Calu3 (cell line): ENCODE measurements around the gene TBXA2R. TPM values are rescaled to one million over a fixed set of nuclear protein-coding genes. Genes with fewer than 3 reads are reported as not detected.

Experiments used
- BruUV-seq: library from RNA; stranded (reverse); fragments of 400-500 nt; replicated peaks from 2 replicates; lab custom pipeline; 2021; lab: Mats Ljungman, UMichigan
- CTCF ChIA-PET: fragments of 300-600 bp; sonication (Branson Sonifier 250); formaldehyde crosslinking; loops from one replicate; lab custom pipeline; 2022; ENCODE audit warnings: antibody characterized with exemption; lab: Charles Lee
- DNase-seq: peaks from one replicate; pipeline ENCODE4 v3.0.0; 2022
- H3K27ac Mint-ChIP-seq: one replicate; pipeline ENCODE4 v1.8.0; 2022; ENCODE audit warnings: mixed read lengths; ENCODE audit not compliant: unreplicated experiment
- H3K27me3 Mint-ChIP-seq: one replicate; pipeline ENCODE4 v1.8.0; 2022; ENCODE audit warnings: mixed read lengths; ENCODE audit not compliant: unreplicated experiment
- H3K36me3 Mint-ChIP-seq: one replicate; pipeline ENCODE4 v1.8.0; 2022; ENCODE audit warnings: mild to moderate bottlenecking, moderate library complexity, mixed read lengths; ENCODE audit not compliant: insufficient read depth, unreplicated experiment
- H3K4me1 Mint-ChIP-seq: one replicate; pipeline ENCODE4 v1.8.0; 2022; ENCODE audit warnings: mild to moderate bottlenecking, low read depth, mixed read lengths; ENCODE audit not compliant: unreplicated experiment
- H3K4me3 Mint-ChIP-seq: one replicate; pipeline ENCODE4 v1.8.0; 2022; ENCODE audit warnings: mild to moderate bottlenecking, low read depth, moderate library complexity, mixed read lengths; ENCODE audit not compliant: unreplicated experiment
- H3K9me3 Mint-ChIP-seq: one replicate; pipeline ENCODE4 v1.8.0; 2022; ENCODE audit warnings: low read depth, mixed read lengths; ENCODE audit not compliant: unreplicated experiment
- intact Hi-C: fragments of 100-400 bp; cut with micrococcal nuclease; formaldehyde crosslinking; loops from one replicate; pipeline ENCODE4 v1.10.0; 2022; ENCODE audit not compliant: unreplicated experiment
- total RNA-seq: library from RNA; stranded (reverse); gene quantifications from 2 replicates; pipeline ENCODE4 v1.2.3, GENCODE V29; 2022
- TF ChIP-seq, protein P1 (sequence below): fragments of 200-600 bp; IDR thresholded peaks from one replicate; pipeline ENCODE4 v1.8.0; 2022; ENCODE audit warnings: antibody characterized with exemption; ENCODE audit not compliant: unreplicated experiment

Gene TBXA2R
- total RNA-seq, 1 experiment from 2014 or later = 0.24 TPM

DNA sequence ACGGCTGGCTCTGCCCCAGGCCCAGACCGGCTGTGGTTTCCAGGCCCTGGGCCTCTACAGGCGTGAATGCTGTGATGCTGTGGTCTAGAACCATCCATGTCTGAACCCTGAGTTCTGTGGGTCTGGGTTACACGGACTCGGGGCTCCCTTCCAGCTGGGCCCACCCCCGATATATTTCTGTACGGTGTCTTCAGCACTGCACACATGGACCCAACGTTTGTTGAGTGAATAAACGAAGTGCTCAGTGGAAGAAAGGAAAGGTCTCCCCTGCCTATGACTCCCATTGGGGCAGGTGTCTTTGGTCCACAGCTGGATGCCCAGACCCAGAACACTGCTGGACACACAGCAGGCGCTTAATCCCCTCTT is 61.0 kb downstream of the TBXA2R start:
- intact Hi-C loops = no loop called here
- no TSS peak for BruUV-seq
- Mint-ChIP-seq H3K4me3 (no peak overlapping the region), H3K27ac (no peak overlapping the region), H3K9me3 (no peaks in the 10 kb centered on the region), H3K27me3 (no peaks in the 10 kb centered on the region), H3K4me1 (peaks cover 12% of the 10 kb centered on the region), H3K36me3 (peaks cover 25% of the 10 kb centered on the region)
- no peak for DNase-seq
- CTCF ChIA-PET = interaction anchor here (1.0 to 1.1 kb wide), 2 partner anchors 9 to 23 kb away, joined by 3 read pairs; no protein-coding TSS in a partner anchor
- TF ChIP-seq, protein P1, sequence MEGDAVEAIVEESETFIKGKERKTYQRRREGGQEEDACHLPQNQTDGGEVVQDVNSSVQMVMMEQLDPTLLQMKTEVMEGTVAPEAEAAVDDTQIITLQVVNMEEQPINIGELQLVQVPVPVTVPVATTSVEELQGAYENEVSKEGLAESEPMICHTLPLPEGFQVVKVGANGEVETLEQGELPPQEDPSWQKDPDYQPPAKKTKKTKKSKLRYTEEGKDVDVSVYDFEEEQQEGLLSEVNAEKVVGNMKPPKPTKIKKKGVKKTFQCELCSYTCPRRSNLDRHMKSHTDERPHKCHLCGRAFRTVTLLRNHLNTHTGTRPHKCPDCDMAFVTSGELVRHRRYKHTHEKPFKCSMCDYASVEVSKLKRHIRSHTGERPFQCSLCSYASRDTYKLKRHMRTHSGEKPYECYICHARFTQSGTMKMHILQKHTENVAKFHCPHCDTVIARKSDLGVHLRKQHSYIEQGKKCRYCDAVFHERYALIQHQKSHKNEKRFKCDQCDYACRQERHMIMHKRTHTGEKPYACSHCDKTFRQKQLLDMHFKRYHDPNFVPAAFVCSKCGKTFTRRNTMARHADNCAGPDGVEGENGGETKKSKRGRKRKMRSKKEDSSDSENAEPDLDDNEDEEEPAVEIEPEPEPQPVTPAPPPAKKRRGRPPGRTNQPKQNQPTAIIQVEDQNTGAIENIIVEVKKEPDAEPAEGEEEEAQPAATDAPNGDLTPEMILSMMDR = no peak

DNA sequence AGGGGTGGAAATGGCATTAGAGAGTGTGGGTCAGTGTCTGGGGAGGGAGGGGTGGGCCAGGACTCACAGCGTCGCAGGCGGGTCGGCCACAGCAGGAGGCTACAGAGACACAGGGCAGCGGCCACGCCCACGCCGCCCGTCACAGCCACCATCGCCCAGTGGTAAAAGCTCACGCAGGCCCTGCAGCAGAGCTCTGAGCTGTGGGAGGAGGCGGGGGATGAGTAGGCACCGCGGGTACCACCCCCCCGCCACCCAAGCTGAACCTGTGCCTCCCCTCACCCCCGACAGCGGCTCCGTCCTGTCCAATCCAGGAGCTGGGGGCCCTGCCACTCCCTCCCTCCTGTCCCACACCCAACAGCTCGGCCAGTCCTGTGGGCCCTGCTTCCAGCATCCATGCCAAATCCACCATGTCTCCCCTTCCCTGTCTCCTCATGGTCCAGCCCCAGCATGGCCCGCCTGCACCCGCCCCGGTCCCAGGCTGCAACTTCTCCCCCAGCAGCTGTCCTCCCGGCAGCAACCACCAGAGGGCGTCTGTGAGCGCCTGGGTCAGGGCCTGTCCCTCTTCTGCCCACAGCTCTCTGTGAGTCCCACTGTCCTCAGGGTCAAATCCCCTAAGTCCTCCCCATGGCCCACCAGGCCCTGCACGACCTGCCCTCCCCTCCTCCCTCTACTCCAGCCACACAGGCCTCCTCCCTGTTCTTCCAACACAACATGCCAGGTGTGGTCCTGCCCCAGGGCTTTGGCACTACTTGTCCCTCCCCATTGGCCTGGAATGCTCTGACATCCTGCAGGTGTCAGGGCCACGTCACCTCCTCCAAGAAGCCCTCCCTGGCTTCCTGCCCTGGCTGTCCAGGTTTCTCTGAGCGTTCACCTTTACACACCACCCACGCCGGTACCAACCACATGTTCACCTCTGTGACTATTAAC is 61.7 kb downstream of the TBXA2R start:
- TF ChIP-seq, protein P1 = peak; percentile 75
- DNase-seq = peak; percentile 80
- intact Hi-C loops = no loop called here
- no peak overlapping the region for H3K27ac Mint-ChIP-seq
- no peaks in the 10 kb centered on the region for H3K9me3 Mint-ChIP-seq
- CTCF ChIA-PET = interaction anchor here (0.6 to 1.1 kb wide), 6 partner anchors 8 to 260 kb away, joined by 3 to 6 read pairs (median 3); no protein-coding TSS in a partner anchor
- peaks cover 12% of the 10 kb centered on the region for H3K4me1 Mint-ChIP-seq
- H3K27me3 Mint-ChIP-seq = no peaks in the 10 kb centered on the region
- no TSS peak for BruUV-seq
- no peak overlapping the region for H3K4me3 Mint-ChIP-seq
- H3K36me3 Mint-ChIP-seq = peaks cover 28% of the 10 kb centered on the region

Other genes with a start within 250 kb of the TBXA2R start
- 56.3 and 60.5 TPM in 2 replicates for gene NFIC, start 240.3 kb downstream of the TBXA2R start, total RNA-seq
- 1.5 and 6.3 TPM in 2 replicates for gene SMIM24, start 126.3 kb downstream of the TBXA2R start, total RNA-seq
- not detected in 2 replicates for gene SMIM44, start 123.4 kb downstream of the TBXA2R start, total RNA-seq
- gene DOHH, start 106.2 kb downstream of the TBXA2R start, total RNA-seq = 10.9 and 11.6 TPM in 2 replicates
- 33.1 and 34.5 TPM in 2 replicates for gene FZR1, start 100.6 kb downstream of the TBXA2R start, total RNA-seq
- gene TEKTIP1, start 67.7 kb downstream of the TBXA2R start, total RNA-seq = 1.4 and 2.7 TPM in 2 replicates
- 95.2 and 105 TPM in 2 replicates for gene MFSD12, start 49.3 kb downstream of the TBXA2R start, total RNA-seq
- 58.1 and 58.4 TPM in 2 replicates for gene HMG20B, start 33.9 kb downstream of the TBXA2R start, total RNA-seq
- not detected in 2 replicates for gene GIPC3, start 21.4 kb downstream of the TBXA2R start, total RNA-seq
- gene CACTIN, start 19.9 kb upstream of the TBXA2R start, total RNA-seq = 20.2 and 21.4 TPM in 2 replicates
- 23.6 and 26.3 TPM in 2 replicates for gene PIP5K1C, start 93.6 kb upstream of the TBXA2R start, total RNA-seq
- gene TJP3, start 101.5 kb upstream of the TBXA2R start, total RNA-seq = 84.8 and 111 TPM in 2 replicates
- gene APBA3, start 154.8 kb upstream of the TBXA2R start, total RNA-seq = 18.1 and 19.6 TPM in 2 replicates
- gene MRPL54, start 155.8 kb upstream of the TBXA2R start, total RNA-seq = 26.1 and 31.0 TPM in 2 replicates
- not detected in 2 replicates for gene RAX2, start 165.4 kb upstream of the TBXA2R start, total RNA-seq
- gene MATK, start 179.5 kb upstream of the TBXA2R start, total RNA-seq = not detected in 2 replicates